HepG2 (cell line): ENCODE results near the gene SFRP4. TPM values are rescaled to one million over a fixed set of nuclear protein-coding genes. Genes with fewer than 3 reads are reported as not detected.

Experiments used
- ATAC-seq: fragments of 200-7000 bp; cut with Tn5 transposase; 3 replicates; pipeline ENCODE4 v1.9.1; 2020; ENCODE audit warnings: mild to moderate bottlenecking, moderate library complexity
- BruUV-seq: library from RNA; stranded (reverse); fragments of 400-500 nt; replicated peaks from 2 replicates; lab custom pipeline; 2021; lab: Mats Ljungman, UMichigan
- CTCF ChIA-PET: fragments of 300-600 bp; formaldehyde crosslinking; extraction: SDS; loops from one replicate; lab custom pipeline; 2021; ENCODE audit warnings: low total read pairs, inconsistent platforms, low intra/inter-chr PET ratio; lab: Yijun Ruan, JAX
- POLR2A ChIA-PET: fragments of 350-600 bp; sonication (Branson Sonifier 250); formaldehyde crosslinking; loops from one replicate; lab custom pipeline; 2020; ENCODE audit warnings: antibody characterized with exemption, inconsistent platforms; lab: Yijun Ruan, JAX
- DNase-seq: peaks from one replicate; pipeline ENCODE4 v3.0.0-alpha.2; 2015; ENCODE audit warnings: low spot score
- FAIRE-seq: peaks from 3 replicates; lab custom pipeline; 2011; peaks lifted over from hg19 to GRCh38; lab: Jason Lieb, UNC
- H2AFZ ChIP-seq: one replicate; pipeline ENCODE4 v1.6.1; 2011; ENCODE audit warnings: low read length, inconsistent platforms
- H3K27ac ChIP-seq: fragments of 300-600 bp; 3 replicates; pipeline ENCODE4 v1.8.0; 2011; ENCODE audit warnings: mixed run types, mild to moderate bottlenecking, mixed read lengths, low read length, inconsistent platforms; ENCODE audit not compliant: insufficient read depth; ENCODE audit errors: extremely low read length
- H3K27me3 ChIP-seq, 2 experiments: fragments of 200-600 bp in 1 of 2; 2 replicates in 1 of 2; 3 replicates in 1 of 2; pipeline versions ENCODE4 v1.6.0 to v1.8.0; 2011; ENCODE audit warnings: low read length in 2 of 2, mild to moderate bottlenecking in 2 of 2, moderate library complexity in 2 of 2, inconsistent platforms in 1 of 2; ENCODE audit not compliant: insufficient read depth in 2 of 2, control insufficient read depth in 1 of 2
- H3K36me3 ChIP-seq, 2 experiments: fragments of 200-600 bp in 1 of 2; replicated peaks in 1 of 2; 2 replicates in 1 of 2; 3 replicates in 1 of 2; pipeline versions ENCODE4 v1.5.1 to v1.8.0; 2011; ENCODE audit warnings: low read length in 2 of 2, inconsistent platforms in 1 of 2; ENCODE audit not compliant: insufficient read depth in 2 of 2, control insufficient read depth in 1 of 2
- H3K4me1 ChIP-seq: 2 replicates; pipeline ENCODE4 v1.5.1; 2012; ENCODE audit warnings: low read length, inconsistent platforms; ENCODE audit not compliant: insufficient read depth
- H3K4me2 ChIP-seq: 2 replicates; pipeline ENCODE4 v1.6.0; 2011; ENCODE audit warnings: low read depth, low read length, inconsistent platforms
- H3K4me3 ChIP-seq, 3 experiments: fragments of 200-600 bp in 1 of 3; sonication (generic), shearing (Covaris generic) in 1 of 3; replicated peaks in 1 of 3; 2 replicates each; pipeline ENCODE4 v1.5.1; 2011 to 2016; ENCODE audit warnings: low read length in 3 of 3, inconsistent platforms in 2 of 3, low read depth in 2 of 3, mild to moderate bottlenecking in 2 of 3, control low read depth in 1 of 3, mixed read lengths in 1 of 3; ENCODE audit not compliant: insufficient read depth in 1 of 3
- H3K79me2 ChIP-seq: one replicate; pipeline ENCODE4 v1.6.1; 2011; ENCODE audit warnings: low read length, inconsistent platforms; ENCODE audit not compliant: insufficient read depth
- H3K9ac ChIP-seq: 2 replicates; pipeline ENCODE4 v1.6.0; 2011; ENCODE audit warnings: mild to moderate bottlenecking, low read depth, low read length, inconsistent platforms; ENCODE audit not compliant: insufficient read depth
- H3K9me3 ChIP-seq: 2 replicates; pipeline ENCODE4 v1.5.1; 2012; ENCODE audit warnings: mild to moderate bottlenecking, low read length
- H4K20me1 ChIP-seq: 2 replicates; pipeline ENCODE4 v1.6.0; 2011; ENCODE audit warnings: inconsistent platforms, mild to moderate bottlenecking, low read length, moderate library complexity; ENCODE audit not compliant: insufficient read depth
- AKNA ChIP-seq: sonication (generic); formaldehyde crosslinking; IDR thresholded peaks from 2 replicates; pipeline ENCODE4 v1.4.0; 2020; ENCODE audit warnings: missing genetic modification reagents, borderline replicate concordance
- EZH2 ChIP-seq: conservative IDR thresholded peaks from 2 replicates; pipeline ENCODE4 v1.6.1; 2012; ENCODE audit warnings: mild to moderate bottlenecking, low read depth, low read length, moderate library complexity
- HOXA3 ChIP-seq: sonication (generic); formaldehyde crosslinking; IDR thresholded peaks from 2 replicates; pipeline ENCODE4 v1.5.0; 2020; ENCODE audit warnings: missing genetic modification reagents
- PRDM4 ChIP-seq: sonication (generic); formaldehyde crosslinking; IDR thresholded peaks from 2 replicates; pipeline ENCODE4 v1.9.0; 2021; ENCODE audit warnings: missing genetic modification reagents, borderline replicate concordance
- PRMT3 ChIP-seq: sonication (generic); formaldehyde crosslinking; IDR thresholded peaks from 2 replicates; pipeline ENCODE4 v1.8.1; 2022; ENCODE audit warnings: low read depth, mild to moderate bottlenecking, moderate library complexity, missing genetic modification reagents, borderline replicate concordance
- ZNF710 ChIP-seq: sonication (generic); formaldehyde crosslinking; IDR thresholded peaks from 2 replicates; pipeline ENCODE4 v1.5.0; 2020; ENCODE audit warnings: mild to moderate bottlenecking, missing genetic modification reagents, borderline replicate concordance
- ZNF788 ChIP-seq: sonication (generic); formaldehyde crosslinking; IDR thresholded peaks from 2 replicates; pipeline ENCODE4 v1.5.0; 2020; ENCODE audit warnings: mild to moderate bottlenecking, missing genetic modification reagents, borderline replicate concordance
- WGBS: methylation state at CpG from one replicate; pipeline ENCODE4 v1.1.6; 2017; ENCODE audit warnings: low lambda C conversion rate; 5-methylcytosine and 5-hydroxymethylcytosine counted together
- in situ Hi-C: cut with HindIII; loops from 2 replicates; pipeline ENCODE4 v1.10.0; 2017; ENCODE audit warnings: low pct_unique_long_range_greater_than_20kb; ENCODE audit not compliant: extremely low pct_ligation_motif_present
- intact Hi-C: fragments of 100-400 bp; cut with micrococcal nuclease; formaldehyde crosslinking; loops from one replicate; pipeline ENCODE4 v1.10.0; 2022; ENCODE audit not compliant: unreplicated experiment
- polyA plus RNA-seq, 8 experiments: library from polyadenylated mRNA; depleted of rRNA in 3 of 8; stranded (reverse) in 7 of 8; unstranded in 1 of 8; fragments of >200 nt; fragmentation: Illumina TruSeq in 4 of 8; extraction: Trizol in 4 of 8; gene quantifications; 2 replicates each; pipeline versions ENCODE4 v1.2.1 to v1.2.3, GENCODE V29; 2011 to 2016; ENCODE audit warnings: low read depth in 4 of 8, missing spikeins in 1 of 8, mixed read lengths in 1 of 8; ENCODE audit not compliant: insufficient read depth in 1 of 8
- total RNA-seq, 5 experiments: library from RNA; depleted of rRNA; stranded (reverse); fragments of >200 nt; fragmentation: Illumina TruSeq; extraction: Trizol; gene quantifications; 2 replicates each; pipeline ENCODE4 v1.2.3, GENCODE V29; 2016; ENCODE audit warnings: low read depth in 1 of 5

Gene SFRP4
- total and polyA plus RNA-seq, 2 of the 13 experiments (the other 11 are each of a cell fraction or from before 2014, with no cell fraction given): 0.96 to 1.8 TPM

GRCh38 chr7:37924491-37925041, 7.9 kb upstream of the SFRP4 start:
- POLR2A ChIA-PET: interaction anchor here (0.8 kb wide), 1 partner anchor 18 kb away, joined by 3 read pairs; no protein-coding TSS in a partner anchor
- in situ Hi-C loops: loop anchor here (25.0 kb wide), 1 partner anchor 413 kb away; no protein-coding TSS in a partner anchor
- H2AFZ ChIP-seq: no peak overlapping the region
- H3K4me1 ChIP-seq: peaks cover 67% of the 10 kb centered on the region
- WGBS: 96% methylated on average over 3 of the region's 3 CpGs
- H3K4me2 ChIP-seq: no peak overlapping the region
- CTCF ChIA-PET: no interaction called here
- H3K27me3 ChIP-seq: no peaks in the 10 kb centered on the region
- no peak for DNase-seq
- H3K9me3 ChIP-seq: peaks cover 20% of the 10 kb centered on the region
- peaks cover 3 to 7% of the 10 kb centered on the region in 2 experiments; a peak in 4 of 5 replicates for H3K36me3 ChIP-seq
- no peak overlapping the region for H3K4me3 ChIP-seq
- no TSS peak for BruUV-seq
- peaks cover 74% of the 10 kb centered on the region for H3K79me2 ChIP-seq
- TF ChIP-seq PRMT3 (CRISPR knock-in tag): no peak
- no peak for TF ChIP-seq PRDM4 (CRISPR knock-in tag)
- TF ChIP-seq ZNF788: no peak
- TF ChIP-seq HOXA3: no peak
- H3K27ac ChIP-seq: no peak overlapping the region
- H4K20me1 ChIP-seq: peaks cover 4% of the 10 kb centered on the region; the same call in 1 of the 2 replicates
- H3K9ac ChIP-seq: no peak overlapping the region
- ATAC-seq: no peak
- intact Hi-C loops: loop anchor here (5.0 kb wide), 1 partner anchor 1862 kb away; no protein-coding TSS in a partner anchor
- FAIRE-seq: no peak

- ChIA-PET CTCF (no interaction called here), POLR2A (no interaction called here)
- Histone ChIP-seq H3K4me3 (no peak overlapping the region), H3K79me2 (peaks cover 69% of the 10 kb centered on the region), H3K9me3 (peaks cover 20% of the 10 kb centered on the region), H2AFZ (no peak overlapping the region), H4K20me1 (peaks cover 4% of the 10 kb centered on the region; the same call in 1 of the 2 replicates), H3K4me1 (peaks cover 67% of the 10 kb centered on the region), H3K36me3 (peaks cover 3 to 7% of the 10 kb centered on the region in 2 experiments; a peak in 4 of 5 replicates), H3K9ac (no peak overlapping the region), H3K27me3 (no peaks in the 10 kb centered on the region), H3K4me2 (no peak overlapping the region), H3K27ac (no peak overlapping the region)
- no TSS peak for BruUV-seq
- 88% methylated on average over 1 of the region's 1 CpG for WGBS
- in situ Hi-C loops: loop anchor here (25.0 kb wide), 1 partner anchor 413 kb away; no protein-coding TSS in a partner anchor
- no peak for DNase-seq
- no peak for FAIRE-seq
- no peak for ATAC-seq
- intact Hi-C loops: no loop called here
- TF ChIP-seq AKNA (CRISPR knock-in tag): no peak
- TF ChIP-seq EZH2: no peak
- no peak for TF ChIP-seq ZNF710 (CRISPR knock-in tag)
Observed at GRCh38 chr7:37923996-37924395, 7.4 kb upstream of the SFRP4 start.
